22Rv1 (cell line): ENCODE measurements around the gene ERCC1.

Experiments
- CTCF ChIP-seq: fragments of 450-650 bp; IDR thresholded peaks from 2 replicates; pipeline ENCODE4 v1.5.1; 2017; ENCODE audit warnings: mild to moderate bottlenecking
- ZFX ChIP-seq: fragments of 450-650 bp; IDR thresholded peaks from 2 replicates; pipeline ENCODE4 v1.6.1; 2017; ENCODE audit warnings: antibody characterized with exemption, borderline replicate concordance

DNA sequence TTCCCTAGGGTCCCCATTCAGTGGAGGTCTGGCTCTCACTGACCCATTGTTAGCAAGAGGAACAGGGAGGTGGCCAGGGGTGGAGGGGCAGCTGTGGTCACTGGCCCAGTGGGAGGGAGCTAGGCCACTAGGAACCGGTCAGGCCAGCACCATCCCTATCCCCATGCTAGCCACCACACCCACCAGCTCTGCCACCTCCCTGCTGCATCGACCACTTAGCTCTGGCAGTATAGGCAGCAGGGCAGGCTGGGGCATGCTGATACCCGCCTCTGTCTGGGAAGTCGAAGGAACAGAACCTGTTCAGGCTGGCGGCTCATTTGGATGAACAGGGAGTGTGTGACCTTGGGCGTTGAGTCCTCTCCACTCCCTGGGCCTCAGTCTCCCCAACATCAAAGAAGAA, 23.5 kb downstream of the ERCC1 start:
- TF ChIP-seq CTCF: no peak
- no peak for TF ChIP-seq ZFX
